HPDE6-E6E7 (cell line): ENCODE results near the gene ADARB2.

Source experiments
- DNase-seq: peaks from one replicate; pipeline ENCODE4 v3.0.0; 2011; ENCODE audit warnings: missing footprints; ENCODE audit errors: extremely low spot score

ADARB2 gene

DNA sequence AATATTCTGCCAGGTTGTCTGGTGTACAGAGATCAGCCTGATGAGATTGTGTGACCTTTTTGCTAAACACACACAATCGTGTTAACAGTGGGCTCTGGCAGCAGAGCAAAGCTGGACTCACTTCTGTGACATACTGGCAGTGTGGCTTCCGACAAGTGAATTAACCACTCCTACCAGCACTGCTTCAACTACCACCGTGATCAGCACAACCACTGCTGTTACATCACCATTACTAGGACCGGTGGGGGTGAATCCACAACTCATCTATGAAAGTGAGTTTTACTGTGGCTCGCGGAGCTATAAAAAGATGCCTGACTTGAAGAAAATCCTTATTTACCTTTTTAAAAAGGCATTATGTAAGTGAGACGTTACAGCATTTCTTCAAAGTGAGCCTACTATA, 545.6 kb downstream of the ADARB2 start:
- DNase-seq: no peak

DNA sequence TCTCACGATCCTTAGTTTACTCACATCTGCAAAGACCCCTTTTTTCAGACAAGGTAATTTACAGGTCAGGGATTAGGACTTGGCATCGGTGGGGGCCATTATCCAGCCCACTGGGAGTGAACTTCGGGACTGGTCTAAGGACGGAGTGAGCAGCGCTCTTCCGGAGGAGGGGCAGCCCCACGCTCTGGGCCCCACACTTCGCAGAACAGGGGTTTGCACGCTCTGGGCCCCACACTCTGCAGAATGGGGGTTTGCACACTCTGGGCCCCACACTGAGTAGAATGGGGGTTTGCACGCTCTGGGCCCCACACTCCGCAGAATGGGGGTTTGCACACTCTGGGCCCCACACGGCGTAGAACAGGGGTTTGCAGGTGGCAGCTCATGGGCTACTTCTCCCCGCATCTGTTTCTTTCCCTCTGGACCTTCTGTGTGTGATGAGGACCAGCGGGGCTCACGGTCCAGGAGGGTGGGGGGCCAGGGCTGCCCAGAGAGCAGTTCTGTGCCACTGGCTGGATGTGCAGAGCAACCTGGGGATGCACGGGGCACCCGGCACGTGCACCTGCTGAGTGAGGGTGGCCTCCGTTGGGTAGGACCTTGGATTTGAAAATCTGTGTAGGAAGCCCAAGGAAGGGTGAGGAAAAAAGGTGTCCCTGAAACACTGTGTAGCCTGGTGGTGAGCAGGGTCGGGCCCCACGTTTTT, 546.4 kb downstream of the ADARB2 start:
- no peak for DNase-seq

DNA sequence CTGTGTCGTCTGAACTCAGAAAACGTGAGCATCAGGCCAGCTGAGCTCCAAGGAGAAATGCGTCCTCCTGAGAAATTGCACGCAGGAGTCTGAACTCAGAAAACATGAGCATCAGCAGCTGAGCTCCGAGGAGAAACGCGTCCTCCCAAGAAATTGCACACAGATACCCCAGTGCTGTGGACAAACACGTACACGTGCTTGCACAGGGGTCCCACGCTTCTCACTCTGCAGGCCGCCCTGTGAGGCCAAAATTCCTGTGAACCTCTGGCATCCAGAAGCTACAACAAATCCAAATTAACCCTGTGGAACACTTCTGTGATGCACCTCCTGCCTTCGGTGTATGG, 547.3 kb downstream of the ADARB2 start:
- DNase-seq: no peak

DNA sequence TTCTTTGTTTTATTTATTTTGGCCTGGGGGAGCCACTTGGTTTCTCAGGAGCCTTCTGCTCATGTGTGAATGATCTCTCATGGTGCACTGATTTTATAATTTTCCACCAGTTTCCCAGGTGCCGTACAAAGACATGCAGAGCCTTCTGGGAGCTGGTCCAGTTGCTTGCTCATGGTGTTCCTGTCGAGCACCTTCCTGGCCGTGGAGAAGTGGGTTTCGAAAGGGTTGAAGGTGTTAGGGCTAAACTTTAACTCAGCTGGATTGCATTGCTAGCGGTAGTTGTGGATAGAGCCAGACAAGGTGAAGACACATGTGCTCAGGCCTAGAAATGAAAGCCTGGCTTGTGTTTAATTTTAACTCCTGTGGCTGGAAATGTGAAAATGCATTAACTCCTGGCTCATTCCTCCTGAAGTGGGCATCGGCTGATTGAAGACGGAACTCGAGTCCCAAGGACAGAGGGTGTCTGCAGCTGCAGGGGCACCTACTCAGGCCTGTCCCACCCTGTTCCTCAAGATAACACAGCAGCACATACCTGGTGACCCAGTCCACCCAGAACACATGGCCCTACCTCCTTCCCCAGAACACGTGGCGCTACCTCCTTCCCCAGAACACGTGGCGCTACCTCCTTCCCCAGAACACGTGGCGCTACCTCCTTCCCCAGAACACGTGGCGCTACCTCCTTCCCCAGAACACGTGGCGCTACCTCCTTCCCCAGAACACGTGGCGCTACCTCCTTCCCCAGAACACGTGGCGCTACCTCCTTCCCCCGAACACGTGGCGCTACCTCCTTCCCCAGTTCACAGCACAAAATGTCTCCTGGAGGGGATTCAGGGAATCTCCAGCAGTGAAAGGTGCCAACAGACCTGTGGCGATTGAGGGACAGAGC, 547.9 kb downstream of the ADARB2 start:
- DNase-seq: no peak

DNA sequence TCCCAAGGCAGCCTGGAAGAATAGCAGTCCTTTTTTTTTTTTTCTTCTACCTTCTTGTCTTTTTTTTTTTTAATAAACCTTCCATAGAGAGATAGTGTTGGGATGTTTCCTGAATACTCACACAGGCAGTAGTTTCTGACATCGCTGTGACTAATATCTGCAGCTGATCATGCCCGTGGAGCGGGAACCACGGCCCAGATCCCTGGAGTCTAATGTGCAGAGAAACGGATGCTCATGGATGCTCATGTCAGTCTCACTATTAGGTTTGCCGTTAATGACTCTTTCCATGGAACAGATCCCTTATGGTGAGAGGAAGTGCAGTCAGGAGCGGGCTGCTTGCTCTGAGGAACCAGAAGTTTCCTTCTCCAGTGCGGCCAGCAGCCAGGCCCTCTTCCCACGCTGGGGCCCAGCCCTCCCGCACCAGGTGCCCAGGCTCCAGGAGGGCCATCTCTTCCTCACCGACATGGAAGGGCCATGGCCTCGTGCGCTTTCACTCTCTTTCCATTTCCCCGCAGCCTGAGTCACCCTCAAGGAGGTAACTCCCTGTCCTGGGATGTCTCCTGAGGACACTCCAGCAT, 548.7 kb downstream of the ADARB2 start:
- DNase-seq: no peak

DNA sequence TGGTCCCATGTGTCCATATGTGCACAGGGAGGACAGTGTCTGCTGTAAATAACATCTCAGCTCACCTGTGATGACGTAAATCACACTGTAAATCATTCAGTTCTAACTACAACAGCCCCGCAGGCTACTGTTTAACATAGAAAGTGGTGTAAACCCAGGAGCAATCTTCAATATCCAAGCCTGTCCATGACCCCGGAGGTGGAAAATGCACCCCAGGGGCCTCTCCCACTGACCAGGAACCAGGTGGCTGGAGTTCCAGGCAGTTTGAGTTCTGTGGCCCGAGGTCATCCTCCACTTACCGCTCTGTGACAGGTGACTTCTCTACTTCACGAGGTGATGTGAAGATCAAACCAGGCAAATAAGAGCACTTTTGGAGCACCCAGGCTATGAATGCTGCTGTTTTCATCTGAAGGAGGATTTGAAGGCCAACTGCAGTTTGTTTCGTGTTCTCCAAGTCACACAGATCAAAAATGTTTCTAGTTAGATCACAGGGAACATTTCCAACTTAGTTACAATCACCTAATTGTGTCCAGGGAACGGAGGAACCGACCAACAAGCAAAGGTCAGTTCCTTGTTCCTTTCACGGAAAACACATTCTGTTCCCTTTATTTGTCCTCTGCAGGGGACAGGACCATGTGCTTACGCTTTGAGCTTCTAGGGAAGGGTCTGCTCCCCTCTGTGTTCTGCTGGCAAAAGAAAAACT, 549.3 kb downstream of the ADARB2 start:
- DNase-seq: no peak

DNA sequence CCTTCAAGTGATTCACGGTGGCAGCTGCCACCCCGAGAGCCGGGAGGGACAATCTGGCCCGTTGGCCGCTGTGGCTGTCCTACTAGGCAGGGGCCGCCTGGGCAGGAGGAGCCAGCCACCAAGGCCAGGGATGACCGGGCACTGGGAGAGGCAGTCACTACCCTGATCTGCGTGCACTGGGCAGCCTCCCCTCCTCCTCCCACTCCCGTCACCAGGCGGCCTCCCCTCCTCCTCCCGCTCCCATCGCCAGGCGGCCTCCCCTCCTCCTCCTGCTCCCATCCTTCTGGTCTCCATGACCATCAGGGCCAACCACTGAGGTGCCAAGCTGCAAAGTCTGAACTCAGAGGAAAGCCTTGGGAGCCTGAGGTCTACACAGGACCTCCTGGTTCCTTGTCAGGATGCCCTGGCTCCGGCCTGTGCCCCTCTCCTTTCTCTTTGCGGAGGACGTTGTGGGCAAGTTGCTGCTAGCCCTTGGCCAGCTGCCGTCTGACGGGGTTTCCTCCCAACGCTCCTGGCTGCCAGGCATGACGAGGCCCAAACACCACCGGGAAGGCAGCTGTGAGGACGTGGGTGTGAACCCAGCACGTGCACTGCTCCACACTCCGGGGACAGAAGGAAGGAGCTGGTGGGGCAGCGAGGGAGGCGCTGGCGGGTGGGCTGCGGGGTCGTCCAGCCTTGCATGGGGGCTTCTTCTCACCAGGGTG, 550.0 kb downstream of the ADARB2 start:
- peak; percentile 10 for DNase-seq

DNA sequence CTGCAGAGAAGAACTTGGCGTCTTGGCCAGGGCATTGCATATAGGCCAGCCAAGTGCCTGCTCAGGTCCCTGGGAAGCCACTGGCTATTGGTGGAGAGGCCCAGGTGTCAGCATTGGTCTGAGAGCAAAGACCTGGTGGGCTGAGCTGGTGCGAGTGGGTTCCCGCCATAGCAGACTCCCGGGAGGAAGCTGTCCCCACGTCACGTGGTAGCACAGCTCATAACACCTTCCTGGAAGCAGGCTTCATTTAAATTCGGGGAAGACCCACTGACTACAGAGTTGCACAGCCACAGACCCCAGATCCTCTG, 550.7 kb downstream of the ADARB2 start:
- DNase-seq: no peak

DNA sequence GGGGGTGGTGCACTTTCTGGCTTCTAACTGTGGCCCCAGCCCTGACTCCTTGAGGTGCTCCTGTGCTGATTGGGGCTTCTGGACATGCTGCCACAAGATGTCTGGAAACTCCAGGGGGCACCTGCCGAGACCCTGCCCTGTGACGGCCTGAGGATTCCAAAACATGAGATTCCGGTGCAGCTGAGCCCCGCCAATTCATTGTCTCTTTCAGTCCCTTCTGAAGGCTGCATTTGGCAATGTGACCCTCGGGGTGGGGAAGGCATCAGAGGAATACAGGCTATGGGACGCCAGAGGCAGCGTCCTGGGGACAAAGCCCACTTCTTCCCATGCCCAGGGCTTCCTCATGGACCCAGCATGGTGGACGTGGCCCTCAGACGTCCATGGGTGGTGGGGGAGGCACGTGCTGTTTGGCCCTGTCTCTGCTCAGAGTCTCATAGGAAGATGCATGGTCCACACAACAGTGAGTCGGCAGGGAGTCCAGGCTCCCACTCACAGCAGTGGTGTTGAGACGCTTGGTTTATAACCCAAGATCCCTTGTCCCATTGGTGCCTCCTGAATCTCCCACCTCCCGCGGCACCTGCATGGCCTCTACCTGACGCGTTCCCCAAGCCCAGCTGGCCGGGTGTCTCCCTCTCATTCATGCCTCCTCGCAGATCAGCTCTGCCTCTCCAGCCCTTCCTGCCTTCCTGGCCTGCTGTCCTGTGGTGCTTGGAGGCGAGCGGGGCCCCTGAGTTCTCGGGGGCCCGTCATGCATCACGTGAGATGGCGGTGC, 551.2 kb downstream of the ADARB2 start:
- no peak for DNase-seq

DNA sequence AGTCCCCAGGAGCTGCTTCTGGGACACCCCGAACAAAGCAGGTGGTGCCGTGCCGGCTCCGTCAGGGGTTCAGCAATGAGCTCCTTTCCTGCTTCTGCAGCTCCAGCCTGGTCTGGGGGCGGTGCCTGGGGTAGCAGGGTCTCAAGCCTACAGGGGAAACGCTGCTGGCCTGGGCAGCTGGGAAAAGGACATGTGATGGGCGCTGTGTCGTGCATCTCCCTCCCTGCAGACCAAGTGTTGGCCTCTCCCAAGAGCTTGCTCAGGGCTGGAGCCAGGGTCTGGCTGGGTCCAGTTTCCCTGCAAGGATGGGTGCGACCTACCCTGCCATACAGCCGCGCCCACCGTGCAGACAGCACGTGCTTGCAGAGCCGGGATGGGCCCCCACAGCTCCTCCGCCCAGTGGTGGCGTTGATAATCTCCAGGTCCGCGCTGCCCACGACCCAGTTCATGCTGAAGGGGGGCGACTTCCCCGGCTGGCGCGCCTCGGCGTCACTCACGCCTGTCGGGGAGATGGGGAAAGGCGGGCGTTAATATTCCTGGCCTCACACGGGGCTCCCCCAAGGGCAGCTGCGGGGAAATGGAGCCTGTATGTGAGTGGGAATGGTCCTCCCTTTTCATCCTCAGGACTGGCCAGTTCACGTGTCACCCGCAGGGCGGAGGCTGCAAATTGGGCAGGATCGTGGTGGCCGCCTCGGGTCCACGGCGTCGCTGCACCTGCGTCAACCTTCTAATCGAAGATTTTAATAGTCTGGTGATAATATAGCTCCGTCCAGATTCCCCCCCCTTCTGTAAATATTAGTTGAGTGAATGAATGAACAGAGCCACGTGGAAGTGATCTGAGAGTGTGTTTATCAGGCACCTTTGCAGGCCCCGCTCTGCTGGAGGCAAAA, 552.5 kb downstream of the ADARB2 start:
- no peak for DNase-seq

DNA sequence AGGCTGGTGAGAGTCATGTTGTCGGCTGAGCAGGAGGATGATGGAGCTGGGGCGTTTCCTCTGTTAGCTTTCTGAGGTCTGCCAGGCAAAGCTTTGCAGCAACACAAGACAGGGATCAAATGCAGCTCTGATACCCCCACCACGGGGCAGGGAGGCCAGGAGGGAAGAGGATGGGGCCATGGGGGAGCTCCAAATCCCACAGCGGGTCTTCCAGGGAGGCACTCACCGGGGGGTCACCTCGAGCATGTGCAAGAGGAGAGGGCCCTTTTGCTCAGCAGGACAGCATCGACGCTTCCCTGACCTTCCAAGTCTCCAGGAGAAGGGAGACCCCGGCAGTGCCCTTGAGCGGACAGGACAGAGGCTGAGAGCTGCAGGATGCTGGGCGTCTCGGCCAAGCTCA, 553.6 kb downstream of the ADARB2 start:
- DNase-seq: no peak

DNA sequence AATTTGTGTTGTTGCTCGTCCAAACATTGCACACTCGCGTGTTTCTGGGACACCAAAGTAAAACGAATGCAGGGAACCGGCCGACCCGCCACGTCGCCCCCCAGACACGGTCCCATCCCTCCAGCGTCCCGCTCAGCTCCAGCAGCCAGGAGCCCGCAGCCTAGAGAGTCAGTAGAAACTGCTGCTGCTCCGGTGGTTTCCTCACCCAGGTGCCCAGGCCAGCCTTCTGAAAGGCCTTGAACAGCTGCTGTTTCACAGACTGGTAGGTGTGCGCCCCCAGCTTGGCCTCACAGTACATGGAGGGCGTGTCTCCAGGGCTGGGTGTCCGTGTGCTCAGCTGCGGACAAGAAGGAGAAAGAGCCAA, 554.3 kb downstream of the ADARB2 start:
- DNase-seq: no peak

DNA sequence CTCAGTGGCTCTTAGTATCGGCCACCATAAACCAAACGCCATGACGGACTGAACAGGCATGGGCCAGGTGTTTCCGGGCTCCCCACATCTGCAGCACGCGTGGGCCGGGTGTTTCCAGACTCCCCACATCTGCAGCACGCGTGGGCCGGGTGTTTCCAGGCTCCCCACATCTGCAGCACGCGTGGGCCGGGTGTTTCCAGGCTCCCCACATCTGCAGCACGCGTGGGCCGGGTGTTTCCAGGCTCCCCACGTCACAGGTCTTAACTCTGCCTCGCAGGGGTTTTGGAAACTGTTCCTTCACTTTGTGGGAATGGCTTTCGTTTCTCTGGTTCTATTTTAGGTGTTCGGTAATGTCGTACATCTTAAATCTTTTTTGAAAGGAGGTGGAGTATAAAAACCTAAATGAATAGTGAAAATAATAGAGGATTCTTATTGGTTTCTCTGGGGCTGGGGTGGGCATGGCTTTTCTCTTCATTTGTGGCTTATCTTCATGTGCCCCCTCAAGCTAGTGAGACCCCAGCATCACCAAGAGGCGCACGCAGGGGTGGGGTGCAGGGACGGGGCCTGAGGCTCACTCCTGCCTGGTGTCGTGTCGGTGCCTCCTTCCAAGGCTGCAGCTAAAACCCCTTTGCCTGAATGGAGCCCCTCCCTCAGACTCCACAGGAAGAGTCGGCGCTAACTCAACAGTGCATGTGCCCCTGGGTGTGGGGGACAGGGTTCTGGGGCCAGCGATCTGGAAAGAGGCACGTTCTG, 554.9 kb downstream of the ADARB2 start:
- no peak for DNase-seq

DNA sequence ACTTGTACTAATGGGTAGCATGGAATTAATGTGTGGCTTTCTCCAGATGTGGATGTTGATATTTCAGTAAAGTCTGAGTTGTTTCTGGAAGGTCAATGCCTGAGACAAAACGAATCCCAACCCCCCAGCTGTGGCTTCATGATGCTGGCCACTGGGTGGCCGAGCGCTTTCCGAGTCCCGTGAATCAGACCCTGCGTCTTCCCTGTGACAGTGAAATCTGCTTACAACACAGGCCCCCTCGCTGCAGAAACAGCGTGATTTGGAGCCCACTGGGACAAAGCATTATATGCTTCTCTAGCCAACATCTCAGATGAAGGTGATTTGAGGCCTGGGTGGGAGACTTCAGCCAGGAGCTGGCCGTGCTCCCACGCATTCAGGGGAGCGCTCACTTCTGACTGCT, 556.5 kb downstream of the ADARB2 start:
- DNase-seq: no peak

DNA sequence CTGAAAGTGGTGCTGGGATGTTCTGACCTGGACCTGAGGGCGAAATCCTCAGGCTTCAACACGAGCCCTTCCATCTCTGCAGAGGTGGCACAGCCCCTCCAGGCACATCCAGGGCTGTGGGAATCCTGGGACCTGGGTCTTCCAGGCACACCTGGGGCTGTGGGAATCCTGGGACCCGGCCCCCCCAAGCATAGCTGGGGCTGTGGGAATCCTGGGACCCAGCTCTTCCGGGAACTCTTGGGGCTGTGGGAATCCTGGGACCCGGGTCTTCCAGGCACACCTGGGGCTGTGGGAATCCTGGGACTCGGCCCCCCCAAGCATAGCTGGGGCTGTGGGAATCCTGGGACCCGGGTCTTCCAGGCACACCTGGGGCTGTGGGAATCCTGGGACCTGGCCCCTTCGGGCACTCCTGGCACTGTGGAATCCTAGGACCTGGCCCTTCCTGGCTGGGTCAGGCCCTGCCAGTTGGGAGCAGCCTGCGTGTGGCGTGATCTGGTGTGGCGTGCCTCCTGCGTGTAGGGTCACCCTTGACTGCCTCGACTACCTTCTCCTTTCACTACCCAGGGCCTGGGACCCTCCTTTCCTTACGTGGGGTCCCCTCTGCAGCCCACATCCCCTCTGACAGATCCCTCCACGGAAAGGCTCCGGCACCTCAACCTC, 557.1 kb downstream of the ADARB2 start:
- DNase-seq: no peak

DNA sequence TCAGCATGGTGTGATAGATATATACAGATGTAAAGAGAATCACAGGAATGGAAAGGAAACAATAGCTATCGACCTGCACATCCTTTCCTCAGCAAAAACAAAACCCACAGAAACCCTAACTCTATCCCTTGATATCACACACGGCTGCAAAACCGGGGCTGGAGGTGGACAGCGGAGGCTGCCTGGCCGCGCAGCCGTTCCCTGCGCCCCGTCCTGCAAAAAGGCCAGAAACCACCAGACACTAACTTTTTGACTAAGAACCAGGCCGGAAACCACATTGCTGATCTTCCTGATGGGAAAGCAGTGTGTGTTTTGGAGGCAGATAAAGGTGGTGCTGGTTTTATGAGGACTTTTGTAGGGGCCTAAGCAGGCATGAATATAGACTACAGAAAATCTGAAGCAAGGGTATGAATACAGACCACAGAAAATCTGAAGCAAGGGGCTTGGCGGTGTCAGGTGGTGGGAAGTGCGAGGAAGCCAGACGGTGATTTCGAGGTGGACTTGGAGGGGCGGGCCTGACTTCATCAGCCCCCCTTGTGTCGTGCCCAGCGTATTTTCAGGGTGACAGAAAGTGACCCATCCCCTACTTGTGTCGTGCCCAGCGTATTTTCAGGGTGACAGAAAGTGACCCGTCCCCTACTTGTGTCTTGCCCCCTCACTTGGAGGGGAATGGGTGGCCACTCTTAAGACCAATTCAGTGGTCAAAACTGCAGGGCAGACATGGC, 557.8 kb downstream of the ADARB2 start:
- no peak for DNase-seq

DNA sequence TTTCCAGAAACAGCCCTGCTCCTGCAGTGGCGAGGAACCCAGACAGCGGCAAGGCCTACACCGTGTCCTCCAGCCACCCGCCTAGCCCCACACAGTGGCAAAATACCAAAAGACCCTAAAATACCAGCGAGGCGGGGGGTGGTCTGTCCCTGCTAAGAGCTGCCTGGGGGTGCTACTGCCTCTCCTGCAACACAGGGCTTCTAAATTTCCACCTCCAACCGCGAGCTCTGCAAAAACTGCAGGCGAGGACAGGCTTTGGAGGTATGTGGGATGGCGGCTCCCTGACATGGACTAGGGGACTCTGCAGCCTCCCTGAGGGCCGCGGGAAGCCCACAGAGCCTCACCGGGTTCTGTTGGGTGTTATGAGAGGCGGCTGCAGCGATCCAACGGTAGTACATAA, 558.8 kb downstream of the ADARB2 start:
- DNase-seq: no peak

DNA sequence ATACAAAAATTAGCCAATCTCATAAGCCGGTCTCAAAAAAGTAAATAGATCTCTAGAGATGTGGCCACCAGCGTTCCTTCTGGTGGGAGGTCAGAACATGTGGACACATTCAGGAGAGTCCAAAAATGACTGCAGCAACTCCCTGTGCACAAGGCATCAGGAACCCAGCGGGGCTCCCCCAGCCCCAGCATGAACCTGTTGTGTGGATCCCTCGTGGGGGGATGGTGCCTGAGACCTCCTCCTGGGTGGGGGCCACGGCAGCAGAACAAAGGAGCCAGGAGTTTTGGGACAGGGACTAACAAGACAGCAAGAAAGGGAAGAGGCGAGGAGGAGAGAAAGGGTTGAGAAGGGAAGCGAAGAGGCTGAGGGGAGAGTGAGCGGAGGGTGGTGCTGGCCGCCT, 559.4 kb downstream of the ADARB2 start:
- no peak for DNase-seq
